ENCODE results near the gene INPP4B. TPM values are rescaled to one million over a fixed set of nuclear protein-coding genes. Genes with fewer than 3 reads are reported as not detected.

INPP4B gene
- total and polyA plus RNA-seq, 2 donors (not counting 1 experiment from before 2014, with no cell fraction given) = 0.03 TPM; not detected in 1

DNA sequence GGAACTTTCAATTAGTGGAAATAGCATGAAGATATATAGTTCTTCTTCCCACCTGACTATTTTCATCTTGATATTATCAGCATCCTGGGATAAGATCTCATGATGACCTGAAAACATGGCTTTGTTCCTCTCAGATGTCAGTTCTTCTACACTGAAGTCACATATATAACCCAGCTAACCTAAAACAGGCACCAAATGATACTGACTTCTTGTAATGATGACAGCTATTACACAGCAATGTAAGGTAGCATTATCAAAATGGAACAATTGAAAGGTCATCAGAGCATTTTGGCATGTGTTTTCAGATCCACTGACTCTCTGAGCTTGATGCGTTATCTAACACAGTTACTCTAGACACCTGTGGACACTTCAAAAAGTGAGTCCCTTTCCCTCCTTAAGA, 469.9 kb downstream of the INPP4B start:
- H3K79me2 ChIP-seq (ENCODE audit: control insufficient read depth, insufficient read depth, low read length) = no peaks in the 10 kb centered on the region
- DNase-seq (no peak), ATAC-seq (ENCODE audit: low read depth) (no peak)
- no peak overlapping the region for H3K9ac ChIP-seq (ENCODE audit: low read length)
- no peak overlapping the region for H3K27ac Mint-ChIP-seq
- H3K27me3 Mint-ChIP-seq = no peaks in the 10 kb centered on the region
- H3K4me1 ChIP-seq (ENCODE audit: control insufficient read depth in 2 of 2, insufficient read depth in 2 of 2, low read length in 2 of 2) = no peaks in the 10 kb centered on the region
- CTCF ChIA-PET = no interaction called here
- H3K4me3 ChIP-seq (ENCODE audit: control extremely low read depth in 1 of 5, extremely low read depth in 1 of 5, insufficient read depth in 1 of 5, low read depth in 2 of 5, low read length in 4 of 5) = no peak overlapping the region
- no peaks in the 10 kb centered on the region for H3K4me1 Mint-ChIP-seq
- TF ChIP-seq EZH2 (IDR thresholded peaks at IDR 0.05; ENCODE audit: borderline replicate concordance, insufficient read depth, low read depth, low read length, poor library complexity, severe bottlenecking) = no peak
- TF ChIP-seq, protein P1, sequence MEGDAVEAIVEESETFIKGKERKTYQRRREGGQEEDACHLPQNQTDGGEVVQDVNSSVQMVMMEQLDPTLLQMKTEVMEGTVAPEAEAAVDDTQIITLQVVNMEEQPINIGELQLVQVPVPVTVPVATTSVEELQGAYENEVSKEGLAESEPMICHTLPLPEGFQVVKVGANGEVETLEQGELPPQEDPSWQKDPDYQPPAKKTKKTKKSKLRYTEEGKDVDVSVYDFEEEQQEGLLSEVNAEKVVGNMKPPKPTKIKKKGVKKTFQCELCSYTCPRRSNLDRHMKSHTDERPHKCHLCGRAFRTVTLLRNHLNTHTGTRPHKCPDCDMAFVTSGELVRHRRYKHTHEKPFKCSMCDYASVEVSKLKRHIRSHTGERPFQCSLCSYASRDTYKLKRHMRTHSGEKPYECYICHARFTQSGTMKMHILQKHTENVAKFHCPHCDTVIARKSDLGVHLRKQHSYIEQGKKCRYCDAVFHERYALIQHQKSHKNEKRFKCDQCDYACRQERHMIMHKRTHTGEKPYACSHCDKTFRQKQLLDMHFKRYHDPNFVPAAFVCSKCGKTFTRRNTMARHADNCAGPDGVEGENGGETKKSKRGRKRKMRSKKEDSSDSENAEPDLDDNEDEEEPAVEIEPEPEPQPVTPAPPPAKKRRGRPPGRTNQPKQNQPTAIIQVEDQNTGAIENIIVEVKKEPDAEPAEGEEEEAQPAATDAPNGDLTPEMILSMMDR (IDR thresholded peaks at IDR 0.05) = no peak
- no peak overlapping the region for H2AFZ ChIP-seq (ENCODE audit: insufficient read depth, low read depth, low read length, poor library complexity, severe bottlenecking)
- WGBS (ENCODE audit: insufficient coverage) = 100% methylated on average over 1 of the region's 1 CpG
- H3K27me3 ChIP-seq (replicated peaks in 1 of 4; ENCODE audit: control extremely low read depth in 1 of 4, control insufficient read depth in 3 of 4, insufficient read depth in 4 of 4, low read length in 3 of 4) = no peaks in the 10 kb centered on the region
- no peaks in the 10 kb centered on the region for H3K9me3 ChIP-seq (ENCODE audit: control extremely low read depth in 1 of 3, control insufficient read depth in 2 of 3, insufficient read depth in 1 of 3, low read length in 2 of 3)
- no peak overlapping the region for H3K4me2 ChIP-seq (replicated peaks; ENCODE audit: low read depth, low read length, poor library complexity, severe bottlenecking)
- no peaks in the 10 kb centered on the region for H3K36me3 ChIP-seq (replicated peaks in 1 of 2; ENCODE audit: control extremely low read depth in 1 of 2, control insufficient read depth in 1 of 2, extremely low read depth in 1 of 2, insufficient read depth in 2 of 2, low read length in 1 of 2)
- H4K20me1 ChIP-seq (ENCODE audit: control insufficient read depth, insufficient read depth, low read length, poor library complexity, severe bottlenecking) = no peaks in the 10 kb centered on the region
- H3K9me3 Mint-ChIP-seq (ENCODE audit: insufficient read depth) = no peaks in the 10 kb centered on the region
- no peak overlapping the region for H3K27ac ChIP-seq (ENCODE audit: low read length in 2 of 2)
- POLR2A ChIA-PET = no interaction called here
- intact Hi-C loops (cut with micrococcal nuclease) = no loop called here
- no peak overlapping the region for H3K4me3 Mint-ChIP-seq

GRCh38 chr4:142373610-142374009, 472.5 kb downstream of the INPP4B start:
- WGBS (ENCODE audit: insufficient coverage) = no CpG with 5 or more reads among the region's 2 CpGs
- Histone ChIP-seq H3K9ac (ENCODE audit: low read length) (no peak overlapping the region), H3K79me2 (ENCODE audit: control insufficient read depth, insufficient read depth, low read length) (no peaks in the 10 kb centered on the region), H3K27me3 (replicated peaks in 1 of 4; ENCODE audit: control extremely low read depth in 1 of 4, control insufficient read depth in 3 of 4, insufficient read depth in 4 of 4, low read length in 3 of 4) (no peaks in the 10 kb centered on the region), H3K27ac (ENCODE audit: low read length in 2 of 2) (no peak overlapping the region), H3K4me2 (replicated peaks; ENCODE audit: low read depth, low read length, poor library complexity, severe bottlenecking) (no peak overlapping the region), H3K9me3 (ENCODE audit: control extremely low read depth in 1 of 3, control insufficient read depth in 2 of 3, insufficient read depth in 1 of 3, low read length in 2 of 3) (no peaks in the 10 kb centered on the region), H3K4me3 (ENCODE audit: control extremely low read depth in 1 of 5, extremely low read depth in 1 of 5, insufficient read depth in 1 of 5, low read depth in 2 of 5, low read length in 4 of 5) (no peak overlapping the region), H4K20me1 (ENCODE audit: control insufficient read depth, insufficient read depth, low read length, poor library complexity, severe bottlenecking) (no peaks in the 10 kb centered on the region), H2AFZ (ENCODE audit: insufficient read depth, low read depth, low read length, poor library complexity, severe bottlenecking) (no peak overlapping the region), H3K36me3 (replicated peaks in 1 of 2; ENCODE audit: control extremely low read depth in 1 of 2, control insufficient read depth in 1 of 2, extremely low read depth in 1 of 2, insufficient read depth in 2 of 2, low read length in 1 of 2) (no peaks in the 10 kb centered on the region), H3K4me1 (ENCODE audit: control insufficient read depth in 2 of 2, insufficient read depth in 2 of 2, low read length in 2 of 2) (no peaks in the 10 kb centered on the region)
- intact Hi-C loops (cut with micrococcal nuclease) = no loop called here
- ATAC-seq (ENCODE audit: low read depth) = no peak
- TF ChIP-seq EZH2 (IDR thresholded peaks at IDR 0.05; ENCODE audit: borderline replicate concordance, insufficient read depth, low read depth, low read length, poor library complexity, severe bottlenecking) = no peak
- TF ChIP-seq, protein P1 (IDR thresholded peaks at IDR 0.05) = no peak
- Mint-ChIP-seq H3K4me1 (no peaks in the 10 kb centered on the region), H3K27ac (no peak overlapping the region), H3K9me3 (ENCODE audit: insufficient read depth) (no peaks in the 10 kb centered on the region), H3K27me3 (no peaks in the 10 kb centered on the region), H3K4me3 (no peak overlapping the region)
- CTCF ChIA-PET = no interaction called here
- POLR2A ChIA-PET = no interaction called here
- no peak for DNase-seq

Data from B cell (primary cell).